Erythroblast (primary cell): ENCODE measurements around the gene YAE1.

ENCODE experiments used
- GATA1 ChIP-seq: IDR thresholded peaks from 2 replicates; pipeline ENCODE4 v1.6.1; 2011; ENCODE audit warnings: low read depth, mild to moderate bottlenecking, control low read depth, low read length, moderate library complexity
- POLR2A ChIP-seq: IDR thresholded peaks from 2 replicates; pipeline ENCODE4 v1.6.1; 2011; ENCODE audit warnings: mild to moderate bottlenecking, low read length

DNA sequence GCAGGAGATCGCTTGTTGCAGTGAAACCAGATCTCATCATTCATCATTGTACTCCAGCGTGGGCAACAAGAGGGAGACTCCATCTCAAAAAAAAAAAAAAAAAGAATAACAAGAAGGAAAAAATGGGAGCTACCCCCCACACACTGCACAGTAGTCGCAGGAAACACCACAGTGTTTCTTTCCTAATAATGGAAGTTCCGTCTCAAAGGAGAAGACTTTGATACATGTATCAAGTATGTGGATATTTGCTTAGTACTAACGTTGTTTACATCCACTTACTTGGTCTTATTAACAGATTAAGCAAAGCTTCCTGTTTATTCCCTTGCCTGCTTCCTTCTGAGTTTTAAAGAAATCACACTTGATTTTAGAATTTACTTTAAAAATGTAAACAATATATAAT lies 22.2 kb downstream of the YAE1 start:
- TF ChIP-seq POLR2A: no peak
- no peak for TF ChIP-seq GATA1
